ENCODE results near the gene USP12.

DNA sequence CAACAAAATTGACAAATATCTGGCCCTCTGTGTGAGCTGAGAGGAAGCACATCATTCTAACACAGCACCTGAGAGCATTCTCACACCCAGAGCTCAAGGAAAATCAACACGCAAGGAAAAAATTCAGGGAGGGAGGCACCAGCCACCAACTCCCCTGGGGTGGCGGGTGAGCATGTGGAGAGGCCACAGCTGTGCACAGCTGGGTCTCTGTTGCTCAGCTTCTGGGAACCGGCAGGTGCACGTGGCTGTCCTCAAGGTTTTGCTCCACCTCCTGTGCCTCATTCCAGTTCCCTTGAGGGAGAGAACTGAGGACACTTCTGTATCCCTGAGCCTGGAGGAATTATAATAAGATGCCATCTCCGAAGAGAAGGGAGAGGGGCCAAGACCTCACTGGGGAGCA is 134.0 kb downstream of the USP12 start:
- TF ChIP-seq, protein P1, sequence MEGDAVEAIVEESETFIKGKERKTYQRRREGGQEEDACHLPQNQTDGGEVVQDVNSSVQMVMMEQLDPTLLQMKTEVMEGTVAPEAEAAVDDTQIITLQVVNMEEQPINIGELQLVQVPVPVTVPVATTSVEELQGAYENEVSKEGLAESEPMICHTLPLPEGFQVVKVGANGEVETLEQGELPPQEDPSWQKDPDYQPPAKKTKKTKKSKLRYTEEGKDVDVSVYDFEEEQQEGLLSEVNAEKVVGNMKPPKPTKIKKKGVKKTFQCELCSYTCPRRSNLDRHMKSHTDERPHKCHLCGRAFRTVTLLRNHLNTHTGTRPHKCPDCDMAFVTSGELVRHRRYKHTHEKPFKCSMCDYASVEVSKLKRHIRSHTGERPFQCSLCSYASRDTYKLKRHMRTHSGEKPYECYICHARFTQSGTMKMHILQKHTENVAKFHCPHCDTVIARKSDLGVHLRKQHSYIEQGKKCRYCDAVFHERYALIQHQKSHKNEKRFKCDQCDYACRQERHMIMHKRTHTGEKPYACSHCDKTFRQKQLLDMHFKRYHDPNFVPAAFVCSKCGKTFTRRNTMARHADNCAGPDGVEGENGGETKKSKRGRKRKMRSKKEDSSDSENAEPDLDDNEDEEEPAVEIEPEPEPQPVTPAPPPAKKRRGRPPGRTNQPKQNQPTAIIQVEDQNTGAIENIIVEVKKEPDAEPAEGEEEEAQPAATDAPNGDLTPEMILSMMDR (IDR thresholded peaks at IDR 0.05) = no peak
- TF ChIP-seq EZH2 (IDR thresholded peaks at IDR 0.05) = no peak
